Embryonic facial prominence (tissue), 1 donor: ENCODE results near the gene IL36G.
"Not testable (repeated sequence)": the region's sequence is repeated elsewhere in the genome, so short reads cannot be mapped to it uniquely, and the experiment has no call there.

Experiments used
- DNase-seq: peaks from one replicate; pipeline ENCODE4 v3.0.0-alpha.2; 2016; ENCODE audit errors: extremely low spot score

Gene IL36G

GRCh38 chr2:112977559-112978056 lies at the start of gene IL36G:
IL36G (plus strand) TSS chr2:112978006; CDS start chr2:112978639, 633 bp downstream.
- no peak for DNase-seq

- no peak for DNase-seq
These were observed 44.5 kb upstream of the IL36G start for GRCh38 chr2:112933261-112933660.

DNA sequence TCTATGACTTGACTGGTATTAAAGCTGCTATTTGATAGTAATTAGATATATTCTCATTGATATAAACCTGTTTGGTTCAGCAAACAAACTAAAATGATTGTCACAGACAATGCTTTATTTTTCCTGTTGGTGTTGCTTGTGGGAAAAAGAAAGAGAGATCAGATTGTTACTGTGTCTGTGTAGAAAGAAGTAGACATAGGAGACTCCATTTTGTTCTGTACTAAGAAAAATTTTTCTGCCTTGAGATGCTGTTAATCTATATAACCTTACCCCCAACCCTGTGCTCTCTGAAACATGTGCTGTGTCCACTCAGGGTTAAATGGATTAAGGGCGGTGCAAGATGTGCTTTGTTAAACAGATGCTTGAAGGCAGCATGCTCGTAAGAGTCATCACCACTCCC lies 43.7 kb upstream of the IL36G start:
- not testable (repeated sequence) for DNase-seq

GRCh38 chr2:112936927-112937232 lies 40.9 kb upstream of the IL36G start:
- DNase-seq, result no peak

- no peak for DNase-seq
These were observed 38.9 kb upstream of the IL36G start for GRCh38 chr2:112938904-112939303.

DNA sequence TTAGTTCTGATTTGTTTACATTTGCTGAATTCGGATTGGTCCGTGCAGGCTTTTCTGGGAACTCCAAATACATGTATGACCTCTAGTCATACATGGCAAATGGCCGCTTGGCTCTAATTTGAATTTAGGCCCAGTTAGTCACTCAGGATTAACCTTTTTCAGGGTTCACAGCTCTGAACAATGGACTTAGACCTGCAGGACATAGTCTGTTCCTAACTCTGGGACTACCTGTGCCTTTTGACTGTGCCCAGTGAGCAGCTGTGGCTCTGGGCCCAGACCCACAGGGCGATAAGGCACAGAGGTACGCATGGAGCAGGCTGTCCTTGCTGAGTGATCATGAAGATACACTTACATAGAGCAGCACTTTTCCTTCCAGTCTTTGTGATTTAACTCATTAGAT lies 38.4 kb upstream of the IL36G start:
- no peak for DNase-seq

DNA sequence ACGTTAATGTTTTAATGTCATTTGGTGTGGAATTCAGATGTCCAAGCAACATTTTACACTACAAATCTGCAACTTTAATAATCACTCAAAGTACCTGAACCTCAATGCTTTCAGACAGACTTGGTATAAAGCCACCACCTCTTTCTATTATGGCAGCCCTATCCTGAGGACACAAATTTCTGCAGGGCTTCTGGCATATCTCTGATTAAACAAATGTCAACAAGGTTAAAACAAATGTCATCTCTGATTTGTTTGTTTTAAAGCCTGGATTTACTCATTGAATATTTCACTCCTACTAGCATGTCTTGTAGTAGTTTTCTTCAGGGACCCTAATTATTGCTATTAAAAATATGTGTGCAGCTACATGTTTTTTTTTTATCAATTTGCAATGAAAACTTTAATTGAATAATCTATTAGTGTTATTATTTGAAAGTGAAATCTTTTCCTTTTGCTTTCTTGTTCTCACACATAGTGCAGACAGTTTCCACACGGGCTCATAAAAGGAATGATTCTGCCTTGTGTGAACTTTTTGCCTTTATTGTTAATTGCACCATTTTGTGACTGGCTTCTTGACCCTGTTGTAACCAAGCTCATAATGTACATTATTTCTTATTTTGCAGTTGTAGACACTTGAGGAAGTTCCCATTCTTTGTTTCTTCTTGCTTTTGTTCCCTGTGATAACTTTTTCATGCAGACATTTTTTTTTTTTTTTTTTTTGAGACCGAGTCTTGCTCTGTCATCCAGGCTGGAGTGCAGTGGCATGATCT lies 36.8 kb upstream of the IL36G start:
- DNase-seq, result no peak

- DNase-seq, result no peak
These were observed 35.8 kb upstream of the IL36G start for GRCh38 chr2:112941753-112942653.

- DNase-seq, result no peak
These were observed 35.2 kb upstream of the IL36G start for GRCh38 chr2:112942654-112943002.

- DNase-seq, result no peak
These were observed 32.8 kb upstream of the IL36G start for GRCh38 chr2:112944971-112945370.

DNA sequence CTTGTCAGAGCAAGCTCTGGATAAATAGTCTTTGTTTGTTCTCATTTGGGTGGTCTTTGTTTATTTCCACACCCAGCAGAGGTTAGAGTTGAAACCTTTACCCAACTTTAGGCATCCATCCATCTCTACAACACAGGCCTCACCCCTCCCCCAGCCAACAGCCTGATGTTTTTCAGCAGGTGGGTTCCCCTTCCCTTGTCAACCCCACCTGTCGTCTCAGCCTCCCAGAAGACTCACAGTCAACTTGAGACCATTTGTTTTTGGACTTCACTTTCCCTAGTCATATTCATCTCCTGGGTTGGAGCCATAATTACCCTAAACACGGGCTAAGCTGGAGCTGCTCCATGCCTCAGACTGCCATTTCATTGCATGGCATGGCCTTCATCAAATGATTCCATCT lies 31.7 kb upstream of the IL36G start:
- no peak for DNase-seq

DNA sequence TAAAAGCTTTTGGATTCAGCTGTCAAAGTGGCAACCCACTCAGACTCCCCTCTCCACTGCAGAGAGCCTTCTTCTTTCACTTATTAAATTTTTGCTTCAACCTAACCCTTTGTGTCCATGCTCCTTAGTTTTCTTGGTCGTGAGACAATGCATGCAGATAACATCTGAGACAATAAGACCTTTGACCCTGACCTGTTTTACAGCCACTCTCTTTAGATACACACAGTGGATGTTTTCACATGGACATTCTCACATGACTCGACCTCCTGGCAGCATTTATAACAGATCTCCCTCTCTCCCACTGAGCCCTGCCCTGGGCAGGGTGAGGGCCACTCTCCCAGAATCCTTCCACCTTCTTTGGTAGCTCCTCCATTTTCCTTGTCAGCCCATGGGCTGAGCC lies 30.4 kb upstream of the IL36G start:
- no peak for DNase-seq

GRCh38 chr2:112949456-112949855 lies 28.4 kb upstream of the IL36G start:
- DNase-seq, result no peak

GRCh38 chr2:112954364-112954763 lies 23.4 kb upstream of the IL36G start:
- no peak for DNase-seq

DNA sequence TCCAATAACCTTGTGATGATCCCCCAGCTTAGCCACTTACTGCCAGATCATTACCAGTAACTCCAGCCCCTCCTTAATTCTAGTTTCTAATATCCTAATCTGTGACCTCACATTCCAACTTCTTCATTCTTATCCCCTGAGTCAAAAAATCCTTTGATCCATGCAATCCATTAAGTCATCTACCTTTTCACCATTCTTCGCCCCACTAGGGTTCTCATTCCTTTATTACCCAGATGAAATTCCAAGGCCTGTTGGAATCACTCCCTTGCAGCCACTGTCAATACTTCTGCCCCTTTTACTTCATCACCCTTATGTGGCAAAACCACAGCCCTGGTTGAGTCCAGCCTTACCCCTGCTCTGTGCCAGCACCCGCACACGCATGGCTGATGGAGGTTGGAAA lies 20.3 kb upstream of the IL36G start:
- no peak for DNase-seq

- no peak for DNase-seq
These were observed 19.2 kb upstream of the IL36G start for GRCh38 chr2:112958428-112959108.

- no peak for DNase-seq
These were observed 18.5 kb upstream of the IL36G start for GRCh38 chr2:112959109-112959812.

- DNase-seq, result no peak
These were observed 17.5 kb upstream of the IL36G start for GRCh38 chr2:112960230-112960825.

- no peak for DNase-seq
These were observed 15.3 kb upstream of the IL36G start for GRCh38 chr2:112962308-112963175.

GRCh38 chr2:112967023-112967422 lies 10.8 kb upstream of the IL36G start:
- DNase-seq, result no peak
